Loucy (cell line): ENCODE data around the gene CTNNA2.

Experiments
- EZH2phosphoT487 ChIP-seq: fragments of 200-600 bp; IDR thresholded peaks from 2 replicates; pipeline ENCODE4 v1.6.1; 2018; ENCODE audit warnings: antibody characterized with exemption, mild to moderate bottlenecking, moderate library complexity, borderline replicate concordance
- TF ChIP-seq, protein P1 (sequence below): fragments of 200-600 bp; sonication (generic); conservative IDR thresholded peaks from 2 replicates; pipeline ENCODE4 v1.5.1; 2014; ENCODE audit warnings: mild to moderate bottlenecking, antibody characterized with exemption, low read length

DNA sequence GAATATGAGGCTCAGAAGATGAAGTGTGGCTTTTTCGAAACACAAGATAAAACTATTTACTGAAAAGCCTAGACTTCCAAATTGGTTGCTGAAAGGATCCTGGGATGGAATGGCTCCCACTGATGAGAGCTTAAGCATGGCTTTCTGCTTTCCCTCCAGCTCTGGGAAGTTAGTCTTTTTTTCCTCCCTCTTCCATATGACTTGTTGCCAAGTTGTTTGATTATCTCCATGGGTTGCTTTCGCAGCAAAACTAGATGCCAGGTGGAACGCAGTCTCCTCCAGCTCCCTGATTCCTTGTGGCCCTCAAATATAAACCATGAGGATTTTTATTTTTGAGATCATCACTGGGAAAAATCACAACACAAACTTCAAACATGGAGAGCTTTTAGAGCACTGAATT lies 515.2 kb downstream of the CTNNA2 start:
- TF ChIP-seq, protein P1, sequence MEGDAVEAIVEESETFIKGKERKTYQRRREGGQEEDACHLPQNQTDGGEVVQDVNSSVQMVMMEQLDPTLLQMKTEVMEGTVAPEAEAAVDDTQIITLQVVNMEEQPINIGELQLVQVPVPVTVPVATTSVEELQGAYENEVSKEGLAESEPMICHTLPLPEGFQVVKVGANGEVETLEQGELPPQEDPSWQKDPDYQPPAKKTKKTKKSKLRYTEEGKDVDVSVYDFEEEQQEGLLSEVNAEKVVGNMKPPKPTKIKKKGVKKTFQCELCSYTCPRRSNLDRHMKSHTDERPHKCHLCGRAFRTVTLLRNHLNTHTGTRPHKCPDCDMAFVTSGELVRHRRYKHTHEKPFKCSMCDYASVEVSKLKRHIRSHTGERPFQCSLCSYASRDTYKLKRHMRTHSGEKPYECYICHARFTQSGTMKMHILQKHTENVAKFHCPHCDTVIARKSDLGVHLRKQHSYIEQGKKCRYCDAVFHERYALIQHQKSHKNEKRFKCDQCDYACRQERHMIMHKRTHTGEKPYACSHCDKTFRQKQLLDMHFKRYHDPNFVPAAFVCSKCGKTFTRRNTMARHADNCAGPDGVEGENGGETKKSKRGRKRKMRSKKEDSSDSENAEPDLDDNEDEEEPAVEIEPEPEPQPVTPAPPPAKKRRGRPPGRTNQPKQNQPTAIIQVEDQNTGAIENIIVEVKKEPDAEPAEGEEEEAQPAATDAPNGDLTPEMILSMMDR, result no peak
- TF ChIP-seq EZH2phosphoT487, result no peak
